ENCODE measurements around the gene LIX1L. TPM values are rescaled to one million over a fixed set of nuclear protein-coding genes. Genes with fewer than 3 reads are reported as not detected.

Gene LIX1L
- total and polyA plus RNA-seq, 2 of the 4 experiments (the other 2 are of a cell fraction), result 14.7 to 28.8 TPM

DNA sequence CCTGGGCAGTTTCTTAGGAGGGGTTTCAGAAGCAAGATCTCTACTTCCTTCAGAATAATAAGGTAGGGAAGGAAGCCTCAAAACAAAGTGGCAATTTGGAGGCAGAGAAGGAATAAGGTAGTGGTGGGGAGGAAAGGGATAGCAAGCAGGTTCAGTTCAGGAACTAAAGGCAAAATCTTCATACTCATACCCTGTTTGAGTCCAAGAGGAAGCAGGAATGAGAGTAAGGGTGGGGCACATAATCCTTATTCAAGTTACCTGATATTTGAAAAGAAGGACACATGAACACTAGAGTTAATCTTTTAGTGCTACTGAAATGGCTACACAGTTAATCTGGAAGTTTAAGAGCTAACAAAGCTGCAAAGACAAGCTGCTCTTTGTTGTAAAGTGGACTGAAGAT lies 22.1 kb downstream of the LIX1L start:
- Histone ChIP-seq H3K4me1 (ENCODE audit: control insufficient read depth, insufficient read depth, low read length) (0 out of 2 replicates have a peak, but pooled peaks cover 2% of the 10 kb centered on the region), H2BK15ac (ENCODE audit: low read depth, low read length) (no peak overlapping the region), H3K9me3 (ENCODE audit: control insufficient read depth, insufficient read depth, low read length) (no peaks in the 10 kb centered on the region), H3K9me1 (ENCODE audit: insufficient read depth, low read length) (no peaks in the 10 kb centered on the region), H3K23ac (ENCODE audit: low read depth, low read length) (no peak overlapping the region), H3K9ac (ENCODE audit: low read depth, low read length) (no peak overlapping the region), H3K4me2 (ENCODE audit: low read depth, low read length) (no peak overlapping the region), H4K20me1 (ENCODE audit: insufficient read depth, low read length) (no peaks in the 10 kb centered on the region), H4K91ac (ENCODE audit: insufficient read depth, low read depth, low read length) (no peak overlapping the region), H3K27ac (ENCODE audit: insufficient read depth, low read length) (no peak overlapping the region), H2BK120ac (ENCODE audit: low read depth, low read length) (no peak overlapping the region), H3K4me3 (ENCODE audit: insufficient read depth, low read depth, low read length) (no peak overlapping the region), H4K8ac (ENCODE audit: low read depth in 2 of 2, low read length in 2 of 2) (no peak overlapping the region), H3K27me3 (ENCODE audit: control insufficient read depth, insufficient read depth, low read length) (no peaks in the 10 kb centered on the region), H3K36me3 (ENCODE audit: control insufficient read depth, insufficient read depth, low read length) (peaks cover 18% of the 10 kb centered on the region), H2AK5ac (ENCODE audit: low read depth, low read length) (no peak overlapping the region), H2BK20ac (ENCODE audit: low read depth, low read length) (no peak overlapping the region), H2AK9ac (replicated peaks; ENCODE audit: low read depth, low read length, poor library complexity) (no peak overlapping the region), H2BK5ac (ENCODE audit: low read depth, low read length, poor library complexity, severe bottlenecking) (no peak overlapping the region), H3K56ac (ENCODE audit: extremely low read depth, insufficient read depth, low read length) (no peak overlapping the region), H3K79me1 (ENCODE audit: low read depth in 1 of 2, low read length in 2 of 2) (peaks cover 0 to 8% of the 10 kb centered on the region in 2 experiments; a peak in 3 of 4 replicates), H4K5ac (ENCODE audit: low read depth, low read length) (no peak overlapping the region), H3K14ac (replicated peaks; ENCODE audit: low read depth, low read length) (no peak overlapping the region), H3K18ac (ENCODE audit: low read depth, low read length) (no peak overlapping the region), H2AFZ (replicated peaks; ENCODE audit: low read length, poor library complexity) (no peak overlapping the region), H3K4ac (ENCODE audit: low read depth, low read length) (no peak overlapping the region)
- CTCF ChIA-PET, result interaction anchor here (1.2 to 1.4 kb wide), 2 partner anchors 28 to 72 kb away, joined by 3 read pairs; partner anchors contain the start of gene ANKRD34A
- BruUV-seq (replicated peaks), result no TSS peak
- ATAC-seq (ENCODE audit: low read depth) (no peak), DNase-seq (no peak)
- in situ Hi-C loops (cut with MboI; ENCODE audit: low sequenced_read_pairs) (no loop called here), dilution Hi-C loops (cut with HindIII; ENCODE audit: low sequenced_read_pairs, unreplicated experiment) (no loop called here), intact Hi-C loops (cut with micrococcal nuclease) (no loop called here)
- TF ChIP-seq FOS (IDR thresholded peaks at IDR 0.05; ENCODE audit: low read depth, low read length) (no peak), USF2 (IDR thresholded peaks at IDR 0.05; ENCODE audit: low read depth, low read length) (no peak), RCOR1 (IDR thresholded peaks at IDR 0.05; ENCODE audit: insufficient replicate concordance, low read length) (no peak), RAD21 (IDR thresholded peaks at IDR 0.05; ENCODE audit: low read length) (no peak), CHD1 (IDR thresholded peaks at IDR 0.05; ENCODE audit: low read depth, low read length) (no peak), MXI1 (IDR thresholded peaks at IDR 0.05; ENCODE audit: borderline replicate concordance, low read depth, low read length) (no peak), POLR2A (IDR thresholded peaks at IDR 0.05; ENCODE audit: low read depth, low read length) (no peak), CEBPB (IDR thresholded peaks at IDR 0.05; ENCODE audit: low read depth, low read length) (no peak), MAFK (IDR thresholded peaks at IDR 0.05; ENCODE audit: low read depth, low read length) (no peak), ELK1 (IDR thresholded peaks at IDR 0.05; ENCODE audit: borderline replicate concordance, low read depth, low read length) (no peak), MAZ (IDR thresholded peaks at IDR 0.05; ENCODE audit: borderline replicate concordance, low read depth, low read length) (no peak), NFE2L2 (IDR thresholded peaks at IDR 0.05; ENCODE audit: low read depth, low read length) (no peak), RFX5 (IDR thresholded peaks at IDR 0.05; ENCODE audit: low read depth, low read length) (no peak), SMC3 (IDR thresholded peaks at IDR 0.05; ENCODE audit: low read depth, low read length) (no peak), BHLHE40 (IDR thresholded peaks at IDR 0.05; ENCODE audit: low read depth, low read length) (no peak)
- TF ChIP-seq, protein P1, sequence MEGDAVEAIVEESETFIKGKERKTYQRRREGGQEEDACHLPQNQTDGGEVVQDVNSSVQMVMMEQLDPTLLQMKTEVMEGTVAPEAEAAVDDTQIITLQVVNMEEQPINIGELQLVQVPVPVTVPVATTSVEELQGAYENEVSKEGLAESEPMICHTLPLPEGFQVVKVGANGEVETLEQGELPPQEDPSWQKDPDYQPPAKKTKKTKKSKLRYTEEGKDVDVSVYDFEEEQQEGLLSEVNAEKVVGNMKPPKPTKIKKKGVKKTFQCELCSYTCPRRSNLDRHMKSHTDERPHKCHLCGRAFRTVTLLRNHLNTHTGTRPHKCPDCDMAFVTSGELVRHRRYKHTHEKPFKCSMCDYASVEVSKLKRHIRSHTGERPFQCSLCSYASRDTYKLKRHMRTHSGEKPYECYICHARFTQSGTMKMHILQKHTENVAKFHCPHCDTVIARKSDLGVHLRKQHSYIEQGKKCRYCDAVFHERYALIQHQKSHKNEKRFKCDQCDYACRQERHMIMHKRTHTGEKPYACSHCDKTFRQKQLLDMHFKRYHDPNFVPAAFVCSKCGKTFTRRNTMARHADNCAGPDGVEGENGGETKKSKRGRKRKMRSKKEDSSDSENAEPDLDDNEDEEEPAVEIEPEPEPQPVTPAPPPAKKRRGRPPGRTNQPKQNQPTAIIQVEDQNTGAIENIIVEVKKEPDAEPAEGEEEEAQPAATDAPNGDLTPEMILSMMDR (conservative IDR thresholded peaks at IDR 0.05; ENCODE audit: low read depth, low read length), result no peak
- POLR2A ChIA-PET (ENCODE audit: unreplicated experiment), result no interaction called here

All from IMR-90 (cell line).